H1 (cell line): ENCODE measurements around the gene ANXA3. TPM values are rescaled to one million over a fixed set of nuclear protein-coding genes. Genes with fewer than 3 reads are reported as not detected.

ENCODE experiments used
- CTCF ChIA-PET: fragments of 300-600 bp; sonication (Branson Sonifier 250); formaldehyde crosslinking; loops from one replicate; lab custom pipeline; 2021; ENCODE audit not compliant: partially characterized antibody; lab: Charles Lee
- POLR2A ChIA-PET: fragments of 300-600 bp; sonication (Branson Sonifier 250); formaldehyde crosslinking; loops from one replicate; lab custom pipeline; 2021; ENCODE audit warnings: inconsistent platforms; ENCODE audit not compliant: partially characterized antibody; lab: Charles Lee
- DNase-seq, 2 experiments: peaks; one replicate each; pipeline versions ENCODE4 v3.0.0 to v3.0.0-alpha.2; 2010 to 2022; ENCODE audit warnings: low spot score in 2 of 2, low read depth in 1 of 2, mixed read lengths in 1 of 2
- FAIRE-seq: peaks from 2 replicates; lab custom pipeline; 2011; peaks lifted over from hg19 to GRCh38; lab: Jason Lieb, UNC
- H2AFZ ChIP-seq: 2 replicates; pipeline ENCODE4 v1.8.1; 2012; ENCODE audit warnings: low read length, inconsistent platforms
- H2AK5ac ChIP-seq: 2 replicates; pipeline ENCODE4 v1.6.1; 2013; ENCODE audit warnings: low read depth, low read length
- H2BK120ac ChIP-seq: replicated peaks from 2 replicates; pipeline ENCODE3; 2013; ENCODE audit warnings: low read depth, low read length, inconsistent platforms
- H2BK12ac ChIP-seq: 2 replicates; pipeline ENCODE4 v1.6.1; 2013; ENCODE audit warnings: low read depth, low read length
- H2BK15ac ChIP-seq: 2 replicates; pipeline ENCODE4 v1.6.1; 2013; ENCODE audit warnings: low read length
- H2BK20ac ChIP-seq: 2 replicates; pipeline ENCODE4 v1.6.1; 2013; ENCODE audit warnings: low read length
- H2BK5ac ChIP-seq: 2 replicates; pipeline ENCODE4 v1.6.1; 2013; ENCODE audit warnings: low read depth, low read length
- H3K14ac ChIP-seq: 2 replicates; pipeline ENCODE4 v1.6.1; 2013; ENCODE audit warnings: inconsistent platforms; ENCODE audit not compliant: insufficient read length
- H3K18ac ChIP-seq: 2 replicates; pipeline ENCODE4 v1.6.1; 2013; ENCODE audit warnings: low read length; ENCODE audit errors: extremely low read depth
- H3K23ac ChIP-seq: 2 replicates; pipeline ENCODE4 v1.6.1; 2013; ENCODE audit warnings: inconsistent platforms; ENCODE audit not compliant: insufficient read length
- H3K23me2 ChIP-seq: 2 replicates; pipeline ENCODE4 v1.6.1; 2013; ENCODE audit warnings: low read depth, low read length
- H3K27ac ChIP-seq: 2 replicates; pipeline ENCODE4 v1.6.1; 2011; ENCODE audit warnings: low read depth, low read length, inconsistent platforms
- H3K27me3 ChIP-seq, 4 experiments: replicated peaks in 1 of 4; 1 replicate in 1 of 4; 2 replicates in 3 of 4; pipeline versions ENCODE4 v1.6.1 to v1.8.1; 2011 to 2013; ENCODE audit warnings: low read length in 3 of 4, mild to moderate bottlenecking in 3 of 4, inconsistent platforms in 2 of 4, mixed read lengths in 2 of 4, moderate library complexity in 1 of 4; ENCODE audit not compliant: control insufficient read depth in 3 of 4, insufficient read depth in 3 of 4; ENCODE audit errors: extremely low read depth in 1 of 4
- H3K36me3 ChIP-seq, 4 experiments: 2 replicates each; pipeline versions ENCODE4 v1.6.1 to v1.8.1; 2011 to 2013; ENCODE audit warnings: mild to moderate bottlenecking in 4 of 4, low read length in 3 of 4, moderate library complexity in 2 of 4, control low read depth in 1 of 4, inconsistent platforms in 1 of 4; ENCODE audit not compliant: insufficient read depth in 4 of 4, control insufficient read depth in 2 of 4
- H3K4ac ChIP-seq: replicated peaks from 2 replicates; pipeline ENCODE3; 2013; ENCODE audit warnings: low read length, low read depth, mixed read lengths, inconsistent platforms; ENCODE audit not compliant: insufficient read length
- H3K4me1 ChIP-seq, 4 experiments: replicated peaks in 1 of 4; 1 replicate in 1 of 4; 2 replicates in 3 of 4; pipeline versions ENCODE4 v1.6.1 to v1.8.1; 2011 to 2013; ENCODE audit warnings: low read length in 3 of 4, inconsistent platforms in 2 of 4, mixed read lengths in 1 of 4; ENCODE audit not compliant: insufficient read depth in 4 of 4, control insufficient read depth in 3 of 4
- H3K4me2 ChIP-seq, 2 experiments: 2 replicates each; pipeline versions ENCODE4 v1.6.1 to v1.8.1; 2011 to 2013; ENCODE audit warnings: low read depth in 2 of 2, low read length in 2 of 2, control low read depth in 1 of 2, inconsistent platforms in 1 of 2, mild to moderate bottlenecking in 1 of 2; ENCODE audit not compliant: insufficient read depth in 1 of 2
- H3K4me3 ChIP-seq, 4 experiments: fragments of 200-600, 300-600 bp in 1 of 4; sonication (generic), shearing (Covaris generic), sonication (Bioruptor Twin) in 1 of 4; 2 replicates each; pipeline versions ENCODE4 v1.5.1 to v1.8.1; 2011 to 2016; ENCODE audit warnings: low read length in 4 of 4, low read depth in 3 of 4, control low read depth in 2 of 4, inconsistent platforms in 2 of 4, mild to moderate bottlenecking in 2 of 4, mixed read lengths in 1 of 4, moderate library complexity in 1 of 4; ENCODE audit not compliant: insufficient read depth in 2 of 4; ENCODE audit errors: extremely low read depth in 1 of 4
- H3K56ac ChIP-seq: replicated peaks from 2 replicates; pipeline ENCODE3; 2013; ENCODE audit warnings: low read depth, mild to moderate bottlenecking, mixed read lengths, low read length, inconsistent platforms; ENCODE audit not compliant: insufficient read length
- H3K79me1 ChIP-seq: 2 replicates; pipeline ENCODE4 v1.6.1; 2013; ENCODE audit warnings: low read depth, low read length, control low read depth
- H3K79me2 ChIP-seq, 2 experiments: 2 replicates each; pipeline versions ENCODE4 v1.6.1 to v1.8.1; 2012 to 2013; ENCODE audit warnings: low read length in 2 of 2, mild to moderate bottlenecking in 2 of 2, inconsistent platforms in 1 of 2; ENCODE audit not compliant: insufficient read depth in 2 of 2, control insufficient read depth in 1 of 2
- H3K9ac ChIP-seq, 4 experiments: replicated peaks in 1 of 4; 1 replicate in 1 of 4; 2 replicates in 3 of 4; pipeline versions ENCODE4 v1.6.1 to v1.8.1; 2011 to 2013; ENCODE audit warnings: low read depth in 3 of 4, low read length in 3 of 4, control low read depth in 2 of 4, mild to moderate bottlenecking in 2 of 4, moderate library complexity in 2 of 4, inconsistent platforms in 1 of 4; ENCODE audit errors: extremely low read depth in 1 of 4
- H3K9me3 ChIP-seq, 2 experiments: 2 replicates each; pipeline versions ENCODE4 v1.6.1 to v1.8.1; 2012 to 2013; ENCODE audit warnings: mild to moderate bottlenecking in 2 of 2, moderate library complexity in 2 of 2, control low read depth in 1 of 2, inconsistent platforms in 1 of 2, low read depth in 1 of 2, low read length in 1 of 2, mixed read lengths in 1 of 2; ENCODE audit not compliant: insufficient read depth in 2 of 2
- H4K20me1 ChIP-seq, 2 experiments: replicated peaks in 1 of 2; 2 replicates each; pipeline versions ENCODE3 to v1.8.1; 2011 to 2013; ENCODE audit warnings: inconsistent platforms in 2 of 2, low read length in 2 of 2, mild to moderate bottlenecking in 1 of 2; ENCODE audit not compliant: insufficient read depth in 2 of 2, control insufficient read depth in 1 of 2
- H4K5ac ChIP-seq: 2 replicates; pipeline ENCODE4 v1.6.1; 2013; ENCODE audit warnings: low read length, low read depth, mixed read lengths, inconsistent platforms; ENCODE audit not compliant: insufficient read length
- H4K8ac ChIP-seq: 2 replicates; pipeline ENCODE4 v1.8.0; 2013; ENCODE audit warnings: mild to moderate bottlenecking, moderate library complexity, low read length, inconsistent platforms; ENCODE audit not compliant: insufficient read depth; ENCODE audit errors: extremely low read depth
- H4K91ac ChIP-seq: replicated peaks from 2 replicates; pipeline ENCODE3; 2013; ENCODE audit warnings: low read length, mixed read lengths, inconsistent platforms; ENCODE audit not compliant: insufficient read length
- BACH1 ChIP-seq: IDR thresholded peaks from 2 replicates; pipeline ENCODE4 v1.6.1; 2012; ENCODE audit warnings: low read length, improper control_type of control experiment
- BCL11A ChIP-seq, 2 experiments: IDR thresholded peaks; one replicate each; pipeline ENCODE4 v1.6.1; 2011; ENCODE audit warnings: low read depth in 2 of 2, low read length in 2 of 2, mild to moderate bottlenecking in 2 of 2
- CEBPB ChIP-seq: IDR thresholded peaks from 2 replicates; pipeline ENCODE4 v1.6.1; 2012; ENCODE audit warnings: low read depth, low read length
- EZH2 ChIP-seq: fragments of 200-600 bp; sonication (generic); IDR thresholded peaks from 2 replicates; pipeline ENCODE4 v1.7.1; 2012; ENCODE audit warnings: low read depth, mild to moderate bottlenecking, moderate library complexity, low read length, inconsistent platforms; ENCODE audit not compliant: severe bottlenecking
- HDAC6 ChIP-seq: IDR thresholded peaks from one replicate; pipeline ENCODE4 v1.7.1; 2012; ENCODE audit warnings: low read depth, mild to moderate bottlenecking, inconsistent platforms, low read length, moderate library complexity
- JUN ChIP-seq: IDR thresholded peaks from 2 replicates; pipeline ENCODE4 v1.6.1; 2011; ENCODE audit warnings: low read depth, mild to moderate bottlenecking, improper control_type of control experiment, low read length
- KDM1A ChIP-seq: fragments of 200-600, 300-600 bp; sonication (generic); IDR thresholded peaks from 2 replicates; pipeline ENCODE4 v1.7.1; 2016; ENCODE audit warnings: mild to moderate bottlenecking, low read length, borderline replicate concordance
- POLR2A ChIP-seq, 2 experiments: IDR thresholded peaks; 1 replicate in 1 of 2; 2 replicates in 1 of 2; pipeline ENCODE4 v1.6.1; 2011; ENCODE audit warnings: low read depth in 2 of 2, low read length in 2 of 2, mild to moderate bottlenecking in 2 of 2; ENCODE audit errors: control extremely low read depth in 1 of 2
- RBBP5 ChIP-seq: IDR thresholded peaks from 2 replicates; pipeline ENCODE4 v1.7.1; 2012; ENCODE audit warnings: low read depth, mild to moderate bottlenecking, inconsistent platforms, low read length, moderate library complexity, borderline replicate concordance
- SP4 ChIP-seq: IDR thresholded peaks from 2 replicates; pipeline ENCODE4 v1.6.1; 2012; ENCODE audit warnings: low read length, inconsistent platforms
- WGBS, 2 experiments: shearing (Covaris generic) in 1 of 2; methylation state at CpG; one replicate each; pipeline versions ENCODE4 v1.1.6 to v1.1.7; 2013 to 2015; ENCODE audit warnings: low lambda C conversion rate in 2 of 2, mixed read lengths in 2 of 2, inconsistent platforms in 1 of 2, low coverage in 1 of 2, missing lambda C conversion rate in 1 of 2; ENCODE audit not compliant: insufficient replicate concordance in 2 of 2, insufficient coverage in 1 of 2, insufficient read length in 1 of 2; ENCODE audit errors: extremely low coverage in 1 of 2, missing lambda C conversion rate in 1 of 2; 5-methylcytosine and 5-hydroxymethylcytosine counted together
- polyA plus RNA-seq, 7 experiments: library from polyadenylated mRNA; depleted of rRNA in 3 of 7; stranded (reverse) in 5 of 7; unstranded in 2 of 7; fragments of >200 nt in 5 of 7; fragments of 200-250 nt in 2 of 7; gene quantifications; 1 replicate in 5 of 7; 2 replicates in 1 of 7; 4 replicates in 1 of 7; pipeline versions ENCODE4 v1.2.1 to v1.2.3, GENCODE V29; 2011 to 2013; ENCODE audit warnings: missing spikeins in 2 of 7, mixed read lengths in 2 of 7
- total RNA-seq: library from RNA; stranded (reverse); fragmentation: NEBNext Ultra II Directional; extraction: Animal tissue kit (Norgen Biotek cat#: 25700); gene quantifications from 2 replicates; pipeline ENCODE4 v1.2.1, GENCODE V29; 2021
- TF ChIP-seq, protein P1 (sequence below): IDR thresholded peaks from 2 replicates; pipeline ENCODE4 v1.6.1; 2011; ENCODE audit warnings: low read depth, mild to moderate bottlenecking, low read length; ENCODE audit not compliant: insufficient read depth

Gene ANXA3
- total and polyA plus RNA-seq, 2 of the 8 experiments (the other 6 are each of a cell fraction or from before 2014, with no cell fraction given), result 10.3 to 27.3 TPM

GRCh38 chr4:78609580-78609979, 58.0 kb downstream of the ANXA3 start:
- POLR2A ChIA-PET, result interaction anchor here (0.7 kb wide), 1 partner anchor 193 kb away, joined by 3 read pairs; no protein-coding TSS in a partner anchor
- no peak overlapping the region for H3K18ac ChIP-seq

More at GRCh38 chr4:78609580-78609979, 58.0 kb downstream of the ANXA3 start:
- no peak overlapping the region for H2BK20ac ChIP-seq
- H3K14ac ChIP-seq, result no peak overlapping the region
- H2BK5ac ChIP-seq, result no peak overlapping the region
- no peak overlapping the region for H2BK12ac ChIP-seq
- H4K91ac ChIP-seq, result no peak overlapping the region
- H2BK120ac ChIP-seq, result no peak overlapping the region
- H3K4me2 ChIP-seq, result no peak overlapping the region
- H3K4me3 ChIP-seq, result no peak overlapping the region
- no peak overlapping the region for H2BK15ac ChIP-seq
- no peaks in the 10 kb centered on the region for H3K27me3 ChIP-seq
- FAIRE-seq, result no peak
- CTCF ChIA-PET, result interaction anchor here (0.5 to 4.4 kb wide), 4 partner anchors 13 to 255 kb away, joined by 3 to 32 read pairs (median 4); no protein-coding TSS in a partner anchor
- no peak overlapping the region for H2AFZ ChIP-seq
- H3K23me2 ChIP-seq, result no peaks in the 10 kb centered on the region
- H3K4ac ChIP-seq, result no peak overlapping the region
- H2AK5ac ChIP-seq, result no peak overlapping the region
- DNase-seq, result no peak
- TF ChIP-seq POLR2A (IDR thresholded peaks at IDR 0.05; ENCODE audit: control extremely low read depth in 1 of 2, low read depth in 2 of 2, low read length in 2 of 2) (no peak), HDAC6 (no peak), RBBP5 (no peak), JUN (no peak), BCL11A (IDR thresholded peaks at IDR 0.05; ENCODE audit: low read depth in 2 of 2, low read length in 2 of 2) (no peak), BACH1 (no peak), CEBPB (no peak), KDM1A (no peak), SP4 (no peak), EZH2 (no peak)
- TF ChIP-seq, protein P1, sequence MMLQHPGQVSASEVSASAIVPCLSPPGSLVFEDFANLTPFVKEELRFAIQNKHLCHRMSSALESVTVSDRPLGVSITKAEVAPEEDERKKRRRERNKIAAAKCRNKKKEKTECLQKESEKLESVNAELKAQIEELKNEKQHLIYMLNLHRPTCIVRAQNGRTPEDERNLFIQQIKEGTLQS, result no peak
- H3K9ac ChIP-seq, result no peak overlapping the region
- H4K5ac ChIP-seq, result no peak overlapping the region
- H3K9me3 ChIP-seq, result no peaks in the 10 kb centered on the region
- WGBS, 2 experiments, result 65% methylated on average over 4 of the region's 4 CpGs; no CpG with 5 or more reads in 1 of the 2 experiments
- H3K36me3 ChIP-seq, result no peaks in the 10 kb centered on the region; a peak in 2 of 8 replicates
- no peak overlapping the region for H4K8ac ChIP-seq
- no peaks in the 10 kb centered on the region for H3K79me1 ChIP-seq
- H3K56ac ChIP-seq, result no peak overlapping the region
- no peaks in the 10 kb centered on the region for H3K4me1 ChIP-seq
- no peak overlapping the region for H3K27ac ChIP-seq
- H3K23ac ChIP-seq, result no peak overlapping the region
- no peaks in the 10 kb centered on the region for H4K20me1 ChIP-seq
- no peaks in the 10 kb centered on the region for H3K79me2 ChIP-seq
